Liver (tissue), 9 donors: ENCODE data around the gene BACH2. TPM values are rescaled to one million over a fixed set of nuclear protein-coding genes. Genes with fewer than 3 reads are reported as not detected.
A peak's percentile ranks its signal among the peaks of the same experiment; 100 is the strongest.

Experiments
- DNase-seq: peaks from one replicate; pipeline ENCODE4 v3.0.0-alpha.2; 2017; ENCODE audit warnings: low spot score
- H3K27ac ChIP-seq, 2 donors: one replicate each; pipeline ENCODE4 v1.7.0; 2013; ENCODE audit warnings: inconsistent platforms in 2 of 2, low read length in 2 of 2, control low read depth in 1 of 2, low read depth in 1 of 2, mild to moderate bottlenecking in 1 of 2
- H3K27me3 ChIP-seq, 4 donors: one replicate each; pipeline versions ENCODE4 v1.6.1 to v1.7.0; 2013; ENCODE audit warnings: low read length in 3 of 4, inconsistent platforms in 1 of 4, mild to moderate bottlenecking in 1 of 4, moderate library complexity in 1 of 4; ENCODE audit not compliant: control insufficient read depth in 4 of 4, insufficient read depth in 4 of 4
- H3K36me3 ChIP-seq, 4 donors: one replicate each; pipeline versions ENCODE4 v1.6.1 to v1.7.0; 2013; ENCODE audit warnings: low read length in 3 of 4, mild to moderate bottlenecking in 3 of 4, low read depth in 1 of 4, moderate library complexity in 1 of 4; ENCODE audit not compliant: control insufficient read depth in 4 of 4, insufficient read depth in 3 of 4
- H3K4me1 ChIP-seq, 4 donors: one replicate each; pipeline versions ENCODE4 v1.6.1 to v1.7.0; 2013; ENCODE audit warnings: low read length in 3 of 4, mild to moderate bottlenecking in 3 of 4, moderate library complexity in 1 of 4; ENCODE audit not compliant: control insufficient read depth in 4 of 4, insufficient read depth in 4 of 4
- H3K4me3 ChIP-seq, 3 donors: one replicate each; pipeline versions ENCODE4 v1.6.1 to v1.7.0; 2013; ENCODE audit warnings: low read length in 3 of 3, control low read depth in 1 of 3, low read depth in 1 of 3, mild to moderate bottlenecking in 1 of 3
- H3K9ac ChIP-seq, 2 donors: one replicate each; pipeline ENCODE4 v1.7.0; 2013; ENCODE audit warnings: low read length in 2 of 2, mild to moderate bottlenecking in 2 of 2, moderate library complexity in 2 of 2, control low read depth in 1 of 2, low read depth in 1 of 2
- H3K9me3 ChIP-seq, 4 donors: one replicate each; pipeline versions ENCODE4 v1.6.1 to v1.7.0; 2013; ENCODE audit warnings: low read length in 3 of 4; ENCODE audit not compliant: control insufficient read depth in 4 of 4
- FOXA1 ChIP-seq: IDR thresholded peaks from 2 replicates; pipeline ENCODE4 v1.6.1; 2016; ENCODE audit warnings: antibody characterized with exemption
- GABPA ChIP-seq, 2 donors: IDR thresholded peaks in 1 of 2; conservative IDR thresholded peaks in 1 of 2; 2 replicates each; pipeline ENCODE4 v1.6.1; 2016; ENCODE audit warnings: antibody characterized with exemption in 2 of 2, mild to moderate bottlenecking in 1 of 2, moderate library complexity in 1 of 2
- HNF4A ChIP-seq, 2 donors: conservative IDR thresholded peaks; 2 replicates each; pipeline ENCODE4 v1.6.1; 2016; ENCODE audit warnings: antibody characterized with exemption in 2 of 2, mild to moderate bottlenecking in 2 of 2
- HNF4G ChIP-seq: IDR thresholded peaks from 2 replicates; pipeline ENCODE4 v1.6.1; 2016; ENCODE audit warnings: antibody characterized with exemption
- JUND ChIP-seq, 2 donors: IDR thresholded peaks; 2 replicates each; pipeline ENCODE4 v1.6.1; 2016; ENCODE audit warnings: antibody characterized with exemption in 2 of 2
- NR2F2 ChIP-seq: IDR thresholded peaks from 2 replicates; pipeline ENCODE4 v1.6.1; 2016; ENCODE audit warnings: antibody characterized with exemption
- RAD21 ChIP-seq, 2 donors: IDR thresholded peaks; 2 replicates each; pipeline ENCODE4 v1.6.1; 2016; ENCODE audit warnings: antibody characterized with exemption in 2 of 2, mild to moderate bottlenecking in 2 of 2
- RXRA ChIP-seq, 2 donors: IDR thresholded peaks; 2 replicates each; pipeline ENCODE4 v1.6.1; 2017 to 2018; ENCODE audit warnings: antibody characterized with exemption in 2 of 2, mild to moderate bottlenecking in 1 of 2
- SP1 ChIP-seq: IDR thresholded peaks from 2 replicates; pipeline ENCODE4 v1.6.1; 2018; ENCODE audit warnings: antibody characterized with exemption, mild to moderate bottlenecking
- TAF1 ChIP-seq: conservative IDR thresholded peaks from 2 replicates; pipeline ENCODE4 v1.6.1; 2016; ENCODE audit warnings: antibody characterized with exemption, mild to moderate bottlenecking
- YY1 ChIP-seq: IDR thresholded peaks from 2 replicates; pipeline ENCODE4 v1.6.1; 2016; ENCODE audit warnings: antibody characterized with exemption, mild to moderate bottlenecking
- WGBS: extraction: QIAGEN DNeasy Blood & Tissue Kit; methylation state at CpG from one replicate; pipeline ENCODE4 v1.1.7; 2013; 5-methylcytosine and 5-hydroxymethylcytosine counted together
- polyA plus RNA-seq, 2 donors: library from polyadenylated mRNA; stranded (reverse) in 1 of 2; unstranded in 1 of 2; fragments of 200-250 nt in 1 of 2; fragments of >200 nt in 1 of 2; fragmentation: Nextera tagmentation in 1 of 2; extraction: Ambion mirVana in 1 of 2; gene quantifications; one replicate each; pipeline versions ENCODE4 v1.2.1 to v1.2.3, GENCODE V29; 2013 to 2015
- total RNA-seq, 2 donors: library from RNA; depleted of rRNA; stranded (reverse); fragments of >200 nt; gene quantifications; one replicate each; pipeline ENCODE4 v1.2.3, GENCODE V29; 2014
- TF ChIP-seq, protein P1 (sequence below): IDR thresholded peaks from 2 replicates; pipeline ENCODE4 v1.6.1; 2016; ENCODE audit warnings: antibody characterized with exemption
- TF ChIP-seq, protein P2 (sequence below): fragments of 150-350 bp; IDR thresholded peaks from 2 replicates; pipeline ENCODE4 v1.5.1; 2017; ENCODE audit warnings: improper control_type of control experiment, low read depth, low read length; ENCODE audit not compliant: missing input control
- TF ChIP-seq, protein P3 (sequence below): IDR thresholded peaks from 2 replicates; pipeline ENCODE4 v1.6.1; 2016; ENCODE audit warnings: antibody characterized with exemption, mild to moderate bottlenecking
- donor health status: healthy.
- donor health status: healthy.
- donor health status: healthy.
- donor health status: healthy.
- donor health status: healthy.

BACH2 gene
- total and polyA plus RNA-seq, 4 donors: 1.9 to 3.7 (median 1.9) TPM

DNA sequence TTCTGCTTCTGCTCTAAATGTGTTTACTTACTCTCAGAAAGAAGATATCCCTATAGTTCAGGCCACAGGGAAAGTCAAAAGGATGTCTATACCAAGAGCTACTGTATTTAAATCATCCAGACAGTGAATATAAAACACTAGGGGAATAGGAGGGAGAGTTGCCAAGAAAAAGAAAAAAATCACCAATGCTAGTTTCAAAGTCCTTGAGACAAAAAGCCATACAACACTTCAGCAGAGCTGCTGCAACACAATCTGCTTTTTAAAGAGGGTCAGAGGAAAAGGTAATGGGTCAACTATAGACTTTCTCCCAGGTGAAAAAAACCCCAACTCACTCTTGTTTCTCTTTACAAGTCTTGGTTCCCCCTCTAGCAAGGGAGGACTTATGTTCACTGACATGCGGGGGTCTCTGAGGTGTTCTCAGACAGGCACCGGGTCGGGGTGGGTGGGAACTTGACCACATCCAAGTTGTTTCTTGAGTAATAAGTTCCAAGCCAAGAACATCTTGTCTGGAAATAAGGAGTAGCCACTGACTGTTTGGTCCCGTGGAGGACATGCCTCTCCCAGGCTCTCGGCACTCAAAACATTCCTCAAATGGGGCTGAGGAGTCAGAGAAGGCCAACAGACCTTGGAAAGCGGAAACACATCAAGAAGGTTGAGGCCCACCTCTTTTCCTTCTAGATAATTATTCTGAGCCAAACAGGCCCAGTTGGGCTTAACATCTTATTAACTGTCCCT lies 354.7 kb downstream of the BACH2 start:
- Histone ChIP-seq H3K36me3 (peaks cover 0 to 2% (median 0%) of the 10 kb centered on the region in 4 donors), H3K9me3 (no peaks in the 10 kb centered on the region), H3K4me1 (peaks cover 6 to 23% (median 22%) of the 10 kb centered on the region in 4 donors), H3K27me3 (no peaks in the 10 kb centered on the region), H3K27ac (peak overlapping the region in 1 of 2 donors; percentile 60), H3K4me3 (no peak overlapping the region), H3K9ac (no peak overlapping the region)
- TF ChIP-seq NR2F2 (no peak), HNF4A (conservative IDR thresholded peaks at IDR 0.05) (peak in 1 of 2 donors; percentile 49)
- WGBS: 94% methylated on average over 6 of the region's 6 CpGs
- DNase-seq: no peak

DNA sequence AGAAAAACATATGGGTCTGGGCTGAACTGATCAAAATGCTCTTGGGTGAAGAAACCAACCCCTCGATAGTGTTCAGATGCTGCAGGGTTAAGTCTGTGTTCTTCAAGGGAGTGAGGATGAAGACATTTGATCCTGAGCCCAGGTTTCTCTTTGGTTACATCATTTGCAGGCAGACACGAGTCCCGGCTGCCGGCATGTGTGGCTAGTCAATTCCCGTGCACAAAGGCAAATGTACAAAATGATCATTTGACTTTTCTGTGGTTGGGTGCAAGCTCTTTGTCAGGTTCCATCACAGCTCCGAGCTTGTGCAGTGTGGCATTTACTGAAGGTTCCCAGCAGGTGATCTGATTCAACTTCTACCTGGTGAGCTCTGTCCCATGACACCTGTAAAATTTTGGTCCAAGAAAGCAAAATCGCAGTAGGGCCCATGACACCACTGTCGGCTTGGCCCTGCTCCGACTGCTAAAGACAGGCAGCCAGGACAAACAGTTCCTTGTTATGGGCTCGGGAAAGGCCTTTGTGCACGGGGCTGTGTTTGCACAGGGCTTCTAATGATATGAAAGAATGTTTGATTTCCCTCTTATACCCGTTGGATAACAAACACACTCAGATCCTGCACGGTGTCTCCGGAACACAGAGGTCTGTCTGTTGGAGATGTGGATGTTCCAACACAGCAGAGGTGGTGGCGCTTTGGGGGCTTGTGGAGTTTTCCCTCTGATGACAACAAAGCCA lies 355.4 kb downstream of the BACH2 start:
- TF ChIP-seq, protein P1, sequence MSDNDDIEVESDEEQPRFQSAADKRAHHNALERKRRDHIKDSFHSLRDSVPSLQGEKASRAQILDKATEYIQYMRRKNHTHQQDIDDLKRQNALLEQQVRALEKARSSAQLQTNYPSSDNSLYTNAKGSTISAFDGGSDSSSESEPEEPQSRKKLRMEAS: no peak
- TF ChIP-seq HNF4G: no peak
- TF ChIP-seq JUND (IDR thresholded peaks at IDR 0.05): peak in 1 of 2 donors; percentile 25
- peak in 1 of 2 donors; percentile 9 for TF ChIP-seq RXRA (IDR thresholded peaks at IDR 0.05)
- TF ChIP-seq YY1: peak; percentile 16
- TF ChIP-seq FOXA1: no peak
- TF ChIP-seq, protein P2, sequence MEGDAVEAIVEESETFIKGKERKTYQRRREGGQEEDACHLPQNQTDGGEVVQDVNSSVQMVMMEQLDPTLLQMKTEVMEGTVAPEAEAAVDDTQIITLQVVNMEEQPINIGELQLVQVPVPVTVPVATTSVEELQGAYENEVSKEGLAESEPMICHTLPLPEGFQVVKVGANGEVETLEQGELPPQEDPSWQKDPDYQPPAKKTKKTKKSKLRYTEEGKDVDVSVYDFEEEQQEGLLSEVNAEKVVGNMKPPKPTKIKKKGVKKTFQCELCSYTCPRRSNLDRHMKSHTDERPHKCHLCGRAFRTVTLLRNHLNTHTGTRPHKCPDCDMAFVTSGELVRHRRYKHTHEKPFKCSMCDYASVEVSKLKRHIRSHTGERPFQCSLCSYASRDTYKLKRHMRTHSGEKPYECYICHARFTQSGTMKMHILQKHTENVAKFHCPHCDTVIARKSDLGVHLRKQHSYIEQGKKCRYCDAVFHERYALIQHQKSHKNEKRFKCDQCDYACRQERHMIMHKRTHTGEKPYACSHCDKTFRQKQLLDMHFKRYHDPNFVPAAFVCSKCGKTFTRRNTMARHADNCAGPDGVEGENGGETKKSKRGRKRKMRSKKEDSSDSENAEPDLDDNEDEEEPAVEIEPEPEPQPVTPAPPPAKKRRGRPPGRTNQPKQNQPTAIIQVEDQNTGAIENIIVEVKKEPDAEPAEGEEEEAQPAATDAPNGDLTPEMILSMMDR: no peak
- peak; percentile 45 for TF ChIP-seq SP1
- no peak overlapping the region for H3K4me3 ChIP-seq
- 29% methylated on average over 15 of the region's 15 CpGs for WGBS
- H3K9ac ChIP-seq: no peak overlapping the region
- no peaks in the 10 kb centered on the region for H3K27me3 ChIP-seq
- peaks cover 6 to 23% (median 22%) of the 10 kb centered on the region in 4 donors for H3K4me1 ChIP-seq
- DNase-seq: no peak
- peaks cover 0 to 2% (median 0%) of the 10 kb centered on the region in 4 donors for H3K36me3 ChIP-seq
- peak overlapping the region in 1 of 2 donors; percentile 60 for H3K27ac ChIP-seq
- no peaks in the 10 kb centered on the region for H3K9me3 ChIP-seq

DNA sequence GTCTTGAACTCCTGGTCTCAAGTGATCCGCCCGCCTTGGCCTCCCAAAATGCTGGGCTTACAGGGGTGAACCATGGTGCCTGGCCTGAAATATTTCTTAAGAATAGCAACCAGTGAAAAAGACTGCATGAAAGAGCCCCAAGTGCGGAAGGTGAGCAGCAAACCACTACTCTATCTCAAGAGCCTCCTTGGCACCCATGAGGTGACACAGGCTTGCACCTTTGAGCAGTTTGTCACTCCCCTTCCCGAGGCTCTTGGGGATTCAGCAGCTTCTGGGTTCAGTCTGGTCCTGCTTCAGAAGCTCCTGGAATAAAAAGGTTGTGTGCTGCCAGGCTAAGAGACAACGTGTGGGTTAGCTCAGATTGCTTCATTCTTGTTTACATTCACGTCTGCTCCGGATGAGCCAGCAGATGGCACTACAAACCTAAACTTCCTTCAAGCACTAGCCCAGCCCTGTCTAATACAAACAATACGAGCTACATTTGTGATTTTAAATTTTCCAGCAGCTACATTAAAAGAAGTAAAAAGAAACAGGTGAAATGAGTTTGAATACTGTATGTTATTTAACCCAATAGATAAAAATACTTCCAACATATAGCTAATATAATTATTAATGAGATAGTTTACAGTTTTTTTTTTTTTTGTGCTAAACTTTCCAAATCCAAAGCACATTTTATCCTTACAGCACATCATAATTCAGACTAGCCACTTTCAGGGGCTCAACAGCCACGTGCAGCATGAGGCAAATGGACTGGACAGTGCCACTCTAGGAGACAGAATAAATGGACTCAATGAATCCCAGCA lies 356.2 kb downstream of the BACH2 start:
- Histone ChIP-seq H3K4me3 (no peak overlapping the region), H3K27ac (no peak overlapping the region), H3K9ac (no peak overlapping the region), H3K9me3 (no peaks in the 10 kb centered on the region), H3K27me3 (no peaks in the 10 kb centered on the region), H3K36me3 (peaks cover 0 to 2% (median 0%) of the 10 kb centered on the region in 4 donors), H3K4me1 (peaks cover 6 to 23% (median 22%) of the 10 kb centered on the region in 4 donors)
- DNase-seq: peak; percentile 55
- WGBS: 30% methylated on average over 9 of the region's 9 CpGs
- TF ChIP-seq TAF1: no peak
- peak; percentile 22 to 25 for TF ChIP-seq HNF4A (conservative IDR thresholded peaks at IDR 0.05)
- TF ChIP-seq RAD21 (IDR thresholded peaks at IDR 0.05): peak; percentile 95
- no peak for TF ChIP-seq YY1
- no peak for TF ChIP-seq NR2F2
- TF ChIP-seq, protein P1: peak; percentile 33
- TF ChIP-seq, protein P2: peak; percentile 91
- TF ChIP-seq, protein P3, sequence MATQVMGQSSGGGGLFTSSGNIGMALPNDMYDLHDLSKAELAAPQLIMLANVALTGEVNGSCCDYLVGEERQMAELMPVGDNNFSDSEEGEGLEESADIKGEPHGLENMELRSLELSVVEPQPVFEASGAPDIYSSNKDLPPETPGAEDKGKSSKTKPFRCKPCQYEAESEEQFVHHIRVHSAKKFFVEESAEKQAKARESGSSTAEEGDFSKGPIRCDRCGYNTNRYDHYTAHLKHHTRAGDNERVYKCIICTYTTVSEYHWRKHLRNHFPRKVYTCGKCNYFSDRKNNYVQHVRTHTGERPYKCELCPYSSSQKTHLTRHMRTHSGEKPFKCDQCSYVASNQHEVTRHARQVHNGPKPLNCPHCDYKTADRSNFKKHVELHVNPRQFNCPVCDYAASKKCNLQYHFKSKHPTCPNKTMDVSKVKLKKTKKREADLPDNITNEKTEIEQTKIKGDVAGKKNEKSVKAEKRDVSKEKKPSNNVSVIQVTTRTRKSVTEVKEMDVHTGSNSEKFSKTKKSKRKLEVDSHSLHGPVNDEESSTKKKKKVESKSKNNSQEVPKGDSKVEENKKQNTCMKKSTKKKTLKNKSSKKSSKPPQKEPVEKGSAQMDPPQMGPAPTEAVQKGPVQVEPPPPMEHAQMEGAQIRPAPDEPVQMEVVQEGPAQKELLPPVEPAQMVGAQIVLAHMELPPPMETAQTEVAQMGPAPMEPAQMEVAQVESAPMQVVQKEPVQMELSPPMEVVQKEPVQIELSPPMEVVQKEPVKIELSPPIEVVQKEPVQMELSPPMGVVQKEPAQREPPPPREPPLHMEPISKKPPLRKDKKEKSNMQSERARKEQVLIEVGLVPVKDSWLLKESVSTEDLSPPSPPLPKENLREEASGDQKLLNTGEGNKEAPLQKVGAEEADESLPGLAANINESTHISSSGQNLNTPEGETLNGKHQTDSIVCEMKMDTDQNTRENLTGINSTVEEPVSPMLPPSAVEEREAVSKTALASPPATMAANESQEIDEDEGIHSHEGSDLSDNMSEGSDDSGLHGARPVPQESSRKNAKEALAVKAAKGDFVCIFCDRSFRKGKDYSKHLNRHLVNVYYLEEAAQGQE: no peak
- TF ChIP-seq RXRA (IDR thresholded peaks at IDR 0.05): no peak
- no peak for TF ChIP-seq GABPA (IDR thresholded peaks at IDR 0.05 in 1 of 2, conservative IDR thresholded peaks at IDR 0.05 in 1 of 2)
